ENCODE data around the gene FNDC3B.

GRCh38 chr3:172144601-172145000 lies 105.2 kb downstream of the FNDC3B start:
- no peak for TF ChIP-seq POLR2AphosphoS5 (IDR thresholded peaks at IDR 0.05; ENCODE audit: low read depth, low read length)
- TF ChIP-seq REST (IDR thresholded peaks at IDR 0.05; ENCODE audit: insufficient read depth in 1 of 2, low read depth in 2 of 2, low read length in 2 of 2): no peak
- TF ChIP-seq SIN3A (IDR thresholded peaks at IDR 0.05; ENCODE audit: borderline replicate concordance, insufficient read depth, low read length): no peak
- TF ChIP-seq TAF1 (IDR thresholded peaks at IDR 0.05; ENCODE audit: borderline replicate concordance, insufficient read depth, low read length): no peak

Measured in PFSK-1 (cell line).